MM.1S (cell line): Measurements from ENCODE around the gene LIN9.

ENCODE experiments used
- DNase-seq: peaks from one replicate; pipeline ENCODE4 v3.0.0-alpha.2; 2015
- H2AFZ ChIP-seq: fragments of 300-600 bp; sonication (generic); 2 replicates; pipeline ENCODE4 v1.6.0; 2016; ENCODE audit warnings: antibody characterized with exemption, low read length
- H3F3A ChIP-seq: fragments of 300-600 bp; sonication (generic); 2 replicates; pipeline ENCODE4 v1.6.1; 2016; ENCODE audit warnings: mild to moderate bottlenecking, antibody characterized with exemption, low read length, moderate library complexity, mixed read lengths; ENCODE audit not compliant: insufficient read depth
- H3K27ac ChIP-seq: fragments of 300-600 bp; sonication (generic); 2 replicates; pipeline ENCODE4 v1.5.1; 2016; ENCODE audit warnings: mild to moderate bottlenecking, low read length
- H3K27me3 ChIP-seq: fragments of 300-600 bp; sonication (generic); replicated peaks from 2 replicates; pipeline ENCODE4 v1.6.0; 2016; ENCODE audit warnings: low read length; ENCODE audit not compliant: insufficient read depth
- H3K36me3 ChIP-seq: fragments of 300-600 bp; sonication (generic); replicated peaks from 2 replicates; pipeline ENCODE4 v1.6.1; 2016; ENCODE audit warnings: mild to moderate bottlenecking, low read length, mixed read lengths; ENCODE audit not compliant: insufficient read depth
- H3K4me1 ChIP-seq: fragments of 300-600 bp; sonication (generic); 2 replicates; pipeline ENCODE4 v1.6.1; 2016; ENCODE audit warnings: low read length, mixed read lengths
- H3K4me2 ChIP-seq: fragments of 300-600 bp; sonication (generic); 2 replicates; pipeline ENCODE4 v1.6.0; 2016; ENCODE audit warnings: low read depth, low read length
- H3K4me3 ChIP-seq: fragments of 300-600 bp; sonication (generic); 2 replicates; pipeline ENCODE4 v1.5.1; 2016; ENCODE audit warnings: low read length, mixed read lengths
- H3K79me2 ChIP-seq: fragments of 300-600 bp; sonication (generic); 2 replicates; pipeline ENCODE4 v1.6.1; 2016; ENCODE audit warnings: mixed run types, low read length, mixed read lengths
- H3K9ac ChIP-seq: fragments of 300-600 bp; sonication (generic); 2 replicates; pipeline ENCODE4 v1.6.1; 2016; ENCODE audit warnings: low read length, mixed read lengths
- H3K9me2 ChIP-seq: fragments of 300-600 bp; sonication (generic); replicated peaks from 2 replicates; pipeline ENCODE4 v1.6.1; 2016; ENCODE audit warnings: mild to moderate bottlenecking, low read length, mixed read lengths; ENCODE audit not compliant: insufficient read depth
- H3K9me3 ChIP-seq: fragments of 300-600 bp; sonication (generic); replicated peaks from 2 replicates; pipeline ENCODE4 v1.6.1; 2016; ENCODE audit warnings: mild to moderate bottlenecking, low read length, mixed read lengths; ENCODE audit not compliant: insufficient read depth
- H4K20me1 ChIP-seq: fragments of 300-600 bp; sonication (generic); 2 replicates; pipeline ENCODE4 v1.6.1; 2016; ENCODE audit warnings: mild to moderate bottlenecking, low read length, moderate library complexity, mixed read lengths; ENCODE audit not compliant: insufficient read depth
- EZH2 ChIP-seq: fragments of 300-600 bp; sonication (generic); optimal IDR thresholded peaks from 2 replicates; pipeline ENCODE3; 2017; ENCODE audit warnings: low read depth, mild to moderate bottlenecking, antibody characterized with exemption, low read length, mixed read lengths
- EZH2phosphoT487 ChIP-seq: fragments of 300-600 bp; sonication (generic); IDR thresholded peaks from 2 replicates; pipeline ENCODE4 v1.6.1; 2018; ENCODE audit warnings: antibody characterized with exemption, low read length
- TF ChIP-seq, protein P1 (sequence below): fragments of 300-600 bp; sonication (generic); IDR thresholded peaks from 2 replicates; pipeline ENCODE4 v1.5.1; 2016; ENCODE audit warnings: antibody characterized with exemption, low read length, mixed read lengths

Gene LIN9

DNA sequence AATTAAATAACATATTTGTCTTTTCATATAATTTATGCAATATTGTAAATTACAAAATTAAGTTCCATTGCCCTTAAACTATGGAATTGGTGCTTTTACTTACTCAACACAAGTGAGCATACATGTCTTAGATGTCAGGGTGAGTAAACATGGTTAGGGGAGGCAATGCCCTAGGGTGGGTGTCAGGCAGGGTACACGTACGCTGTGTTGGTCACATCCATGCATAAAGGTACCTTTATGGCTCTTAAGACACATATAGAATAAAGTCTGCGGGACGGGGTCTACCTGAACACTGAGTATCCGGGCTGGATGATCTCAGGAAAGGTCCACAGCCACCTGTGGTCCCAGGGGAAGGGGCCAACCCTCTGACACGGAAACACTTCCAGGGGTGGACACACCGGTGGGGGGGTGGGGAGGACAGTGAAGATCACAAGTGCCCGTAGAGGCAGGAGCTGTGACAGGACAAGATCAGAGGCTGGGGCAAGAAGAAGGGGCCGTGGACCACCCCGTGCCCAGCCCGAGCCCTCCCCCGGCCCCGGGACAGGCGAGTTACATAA lies 720 bp downstream of the LIN9 start:
- Histone ChIP-seq H2AFZ (peak overlapping the region; percentile 100), H3K4me2 (peak overlapping the region; percentile 93), H3K9me3 (no peaks in the 10 kb centered on the region), H3K36me3 (no peaks in the 10 kb centered on the region), H4K20me1 (0 out of 2 replicates have a peak, but pooled peaks cover 4% of the 10 kb centered on the region), H3K4me3 (peak overlapping the region; percentile 100), H3K9me2 (no peaks in the 10 kb centered on the region), H3K27me3 (no peaks in the 10 kb centered on the region), H3K27ac (peak overlapping the region; percentile 73; the same call in 1 of the 2 replicates), H3K79me2 (peaks cover 57% of the 10 kb centered on the region), H3F3A (peaks cover 6% of the 10 kb centered on the region), H3K9ac (peak overlapping the region; percentile 97), H3K4me1 (peaks cover 14% of the 10 kb centered on the region)
- no peak for TF ChIP-seq EZH2
- TF ChIP-seq EZH2phosphoT487: no peak
- TF ChIP-seq, protein P1, sequence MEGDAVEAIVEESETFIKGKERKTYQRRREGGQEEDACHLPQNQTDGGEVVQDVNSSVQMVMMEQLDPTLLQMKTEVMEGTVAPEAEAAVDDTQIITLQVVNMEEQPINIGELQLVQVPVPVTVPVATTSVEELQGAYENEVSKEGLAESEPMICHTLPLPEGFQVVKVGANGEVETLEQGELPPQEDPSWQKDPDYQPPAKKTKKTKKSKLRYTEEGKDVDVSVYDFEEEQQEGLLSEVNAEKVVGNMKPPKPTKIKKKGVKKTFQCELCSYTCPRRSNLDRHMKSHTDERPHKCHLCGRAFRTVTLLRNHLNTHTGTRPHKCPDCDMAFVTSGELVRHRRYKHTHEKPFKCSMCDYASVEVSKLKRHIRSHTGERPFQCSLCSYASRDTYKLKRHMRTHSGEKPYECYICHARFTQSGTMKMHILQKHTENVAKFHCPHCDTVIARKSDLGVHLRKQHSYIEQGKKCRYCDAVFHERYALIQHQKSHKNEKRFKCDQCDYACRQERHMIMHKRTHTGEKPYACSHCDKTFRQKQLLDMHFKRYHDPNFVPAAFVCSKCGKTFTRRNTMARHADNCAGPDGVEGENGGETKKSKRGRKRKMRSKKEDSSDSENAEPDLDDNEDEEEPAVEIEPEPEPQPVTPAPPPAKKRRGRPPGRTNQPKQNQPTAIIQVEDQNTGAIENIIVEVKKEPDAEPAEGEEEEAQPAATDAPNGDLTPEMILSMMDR: no peak
- peak; percentile 14 for DNase-seq

DNA sequence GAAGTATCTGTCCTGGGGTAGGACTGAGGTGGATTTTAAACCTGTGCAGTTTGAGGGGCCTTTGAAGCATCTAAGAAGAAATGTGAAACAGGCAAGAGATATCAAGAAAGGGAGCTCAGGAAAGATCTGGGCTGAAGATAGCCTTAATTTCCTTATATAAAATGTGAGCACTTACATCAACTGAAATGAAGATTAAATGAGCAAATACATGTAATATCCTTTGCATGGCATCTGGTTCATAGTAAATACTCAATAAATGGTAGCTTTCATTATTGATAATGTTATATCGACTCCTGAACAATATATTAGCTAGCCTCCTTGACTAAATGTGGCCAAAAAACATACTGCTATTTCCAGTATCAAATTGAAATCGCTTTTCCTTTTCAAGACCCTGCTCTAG lies 2.5 kb downstream of the LIN9 start:
- no peaks in the 10 kb centered on the region for H3K27me3 ChIP-seq
- H3F3A ChIP-seq: peaks cover 10% of the 10 kb centered on the region
- H3K36me3 ChIP-seq: no peaks in the 10 kb centered on the region
- H4K20me1 ChIP-seq: 0 out of 2 replicates have a peak, but pooled peaks cover 8% of the 10 kb centered on the region
- H3K79me2 ChIP-seq: peaks cover 75% of the 10 kb centered on the region
- no peak overlapping the region for H3K4me2 ChIP-seq
- no peak overlapping the region for H3K27ac ChIP-seq
- TF ChIP-seq EZH2 (no peak), EZH2phosphoT487 (no peak)
- TF ChIP-seq, protein P1: no peak
- DNase-seq: no peak
- H2AFZ ChIP-seq: no peak overlapping the region
- no peak overlapping the region for H3K4me3 ChIP-seq
- no peaks in the 10 kb centered on the region for H3K9me3 ChIP-seq
- no peak overlapping the region for H3K9ac ChIP-seq
- peaks cover 19% of the 10 kb centered on the region for H3K4me1 ChIP-seq
- no peaks in the 10 kb centered on the region for H3K9me2 ChIP-seq

DNA sequence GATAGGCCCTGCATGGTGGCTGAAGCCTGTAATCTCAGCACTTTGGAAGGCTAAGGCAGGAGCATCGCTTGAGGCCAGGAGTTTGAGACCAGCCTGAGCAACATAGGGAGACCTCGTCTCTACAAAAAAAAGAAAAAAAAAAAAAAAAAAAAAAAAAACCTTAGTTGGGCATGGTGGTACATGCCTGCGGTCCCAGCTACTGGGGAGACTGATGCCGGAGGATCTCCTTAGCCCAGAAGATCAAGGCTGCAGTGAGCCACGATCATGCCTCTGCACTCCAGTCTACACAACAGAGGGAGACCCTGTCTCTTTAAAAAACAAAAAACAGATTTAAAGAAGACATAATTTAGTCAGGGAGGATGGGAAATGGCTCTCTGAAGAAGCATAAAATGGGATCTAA lies 3.8 kb downstream of the LIN9 start:
- no peak overlapping the region for H3K9ac ChIP-seq
- peaks cover 10% of the 10 kb centered on the region for H3F3A ChIP-seq
- H4K20me1 ChIP-seq: 0 out of 2 replicates have a peak, but pooled peaks cover 8% of the 10 kb centered on the region
- TF ChIP-seq EZH2phosphoT487 (no peak), EZH2 (no peak)
- TF ChIP-seq, protein P1: no peak
- H3K36me3 ChIP-seq: no peaks in the 10 kb centered on the region
- H3K9me2 ChIP-seq: no peaks in the 10 kb centered on the region
- H3K4me1 ChIP-seq: peaks cover 19% of the 10 kb centered on the region
- H2AFZ ChIP-seq: no peak overlapping the region
- peaks cover 86% of the 10 kb centered on the region for H3K79me2 ChIP-seq
- H3K27me3 ChIP-seq: no peaks in the 10 kb centered on the region
- no peaks in the 10 kb centered on the region for H3K9me3 ChIP-seq
- no peak overlapping the region for H3K27ac ChIP-seq
- H3K4me3 ChIP-seq: no peak overlapping the region
- no peak for DNase-seq
- no peak overlapping the region for H3K4me2 ChIP-seq
